ENCODE measurements around the gene SCO2. TPM values are rescaled to one million over a fixed set of nuclear protein-coding genes. Genes with fewer than 3 reads are reported as not detected.
A peak's percentile ranks its signal among the peaks of the same experiment; 100 is the strongest.

Gene SCO2
- total and polyA plus RNA-seq, 4 donors: 0.40 to 7.3 (median 3.9) TPM

- Histone ChIP-seq H3K36me3 (ENCODE audit: control insufficient read depth, insufficient read depth, low read length) (no peaks in the 10 kb centered on the region), H3K9me3 (ENCODE audit: control insufficient read depth, insufficient read depth, low read length) (no peaks in the 10 kb centered on the region), H3K4me1 (ENCODE audit: control insufficient read depth, insufficient read depth, low read length) (no peaks in the 10 kb centered on the region), H3K27ac (ENCODE audit: low read depth, low read length) (no peak overlapping the region), H3K4me3 (ENCODE audit: low read depth, low read length) (no peak overlapping the region), H3K27me3 (ENCODE audit: control insufficient read depth, insufficient read depth, low read length) (peaks cover 32% of the 10 kb centered on the region)
- WGBS (ENCODE audit: insufficient coverage): 96% methylated on average over 8 of the region's 11 CpGs
- no peak for DNase-seq (ENCODE audit: low read depth in 4 of 6, low spot score in 6 of 6)
These were observed 25.9 kb upstream of the SCO2 start for GRCh38 chr22:50551160-50551752.

DNA sequence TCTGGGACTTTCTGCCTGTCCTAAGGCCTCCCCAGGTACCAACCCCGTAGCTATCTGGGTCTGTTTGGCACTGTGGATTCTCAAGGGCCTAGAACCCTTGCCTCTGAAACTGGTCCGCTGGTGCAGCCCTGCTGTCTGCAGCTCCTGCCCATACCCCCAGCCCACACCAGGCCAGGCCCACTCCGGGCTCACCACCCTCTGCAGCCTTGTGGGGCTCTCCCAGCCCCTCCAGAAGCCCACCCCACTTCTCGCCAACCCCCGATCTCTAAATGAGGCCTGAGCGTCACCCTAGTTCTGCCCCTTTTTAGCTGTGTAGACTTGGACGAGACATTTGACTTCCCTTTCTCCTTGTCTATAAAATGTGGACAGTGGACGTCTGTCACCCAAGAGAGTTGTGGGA is 25.0 kb upstream of the SCO2 start:
- H3K4me1 ChIP-seq (ENCODE audit: control insufficient read depth, insufficient read depth, low read length): no peaks in the 10 kb centered on the region
- no peaks in the 10 kb centered on the region for H3K9me3 ChIP-seq (ENCODE audit: control insufficient read depth, insufficient read depth, low read length)
- peaks cover 41% of the 10 kb centered on the region for H3K27me3 ChIP-seq (ENCODE audit: control insufficient read depth, insufficient read depth, low read length)
- H3K27ac ChIP-seq (ENCODE audit: low read depth, low read length): no peak overlapping the region
- WGBS (ENCODE audit: insufficient coverage): 84% methylated on average over 8 of the region's 8 CpGs
- H3K4me3 ChIP-seq (ENCODE audit: low read depth, low read length): no peak overlapping the region
- H3K36me3 ChIP-seq (ENCODE audit: control insufficient read depth, insufficient read depth, low read length): no peaks in the 10 kb centered on the region
- DNase-seq (ENCODE audit: low read depth in 4 of 6, low spot score in 6 of 6): no peak

GRCh38 chr22:50548921-50549790 is 23.8 kb upstream of the SCO2 start:
- Histone ChIP-seq H3K36me3 (ENCODE audit: control insufficient read depth, insufficient read depth, low read length) (no peaks in the 10 kb centered on the region), H3K9me3 (ENCODE audit: control insufficient read depth, insufficient read depth, low read length) (no peaks in the 10 kb centered on the region), H3K27me3 (ENCODE audit: control insufficient read depth, insufficient read depth, low read length) (peaks cover 53% of the 10 kb centered on the region), H3K4me3 (ENCODE audit: low read depth, low read length) (no peak overlapping the region), H3K27ac (ENCODE audit: low read depth, low read length) (no peak overlapping the region), H3K4me1 (ENCODE audit: control insufficient read depth, insufficient read depth, low read length) (peaks cover 5% of the 10 kb centered on the region)
- no peak for DNase-seq (ENCODE audit: low read depth in 4 of 6, low spot score in 6 of 6)
- WGBS (ENCODE audit: insufficient coverage): 61% methylated on average over 66 of the region's 68 CpGs

GRCh38 chr22:50548040-50548920 is 22.9 kb upstream of the SCO2 start:
- H3K4me1 ChIP-seq (ENCODE audit: control insufficient read depth, insufficient read depth, low read length): peaks cover 11% of the 10 kb centered on the region
- no peak overlapping the region for H3K27ac ChIP-seq (ENCODE audit: low read depth, low read length)
- DNase-seq (ENCODE audit: low read depth in 4 of 6, low spot score in 6 of 6): peak in 1 of 6 donors; percentile 4
- H3K9me3 ChIP-seq (ENCODE audit: control insufficient read depth, insufficient read depth, low read length): no peaks in the 10 kb centered on the region
- peaks cover 58% of the 10 kb centered on the region for H3K27me3 ChIP-seq (ENCODE audit: control insufficient read depth, insufficient read depth, low read length)
- H3K36me3 ChIP-seq (ENCODE audit: control insufficient read depth, insufficient read depth, low read length): no peaks in the 10 kb centered on the region
- 4% methylated on average over 52 of the region's 56 CpGs for WGBS (ENCODE audit: insufficient coverage)
- H3K4me3 ChIP-seq (ENCODE audit: low read depth, low read length): no peak overlapping the region

DNA sequence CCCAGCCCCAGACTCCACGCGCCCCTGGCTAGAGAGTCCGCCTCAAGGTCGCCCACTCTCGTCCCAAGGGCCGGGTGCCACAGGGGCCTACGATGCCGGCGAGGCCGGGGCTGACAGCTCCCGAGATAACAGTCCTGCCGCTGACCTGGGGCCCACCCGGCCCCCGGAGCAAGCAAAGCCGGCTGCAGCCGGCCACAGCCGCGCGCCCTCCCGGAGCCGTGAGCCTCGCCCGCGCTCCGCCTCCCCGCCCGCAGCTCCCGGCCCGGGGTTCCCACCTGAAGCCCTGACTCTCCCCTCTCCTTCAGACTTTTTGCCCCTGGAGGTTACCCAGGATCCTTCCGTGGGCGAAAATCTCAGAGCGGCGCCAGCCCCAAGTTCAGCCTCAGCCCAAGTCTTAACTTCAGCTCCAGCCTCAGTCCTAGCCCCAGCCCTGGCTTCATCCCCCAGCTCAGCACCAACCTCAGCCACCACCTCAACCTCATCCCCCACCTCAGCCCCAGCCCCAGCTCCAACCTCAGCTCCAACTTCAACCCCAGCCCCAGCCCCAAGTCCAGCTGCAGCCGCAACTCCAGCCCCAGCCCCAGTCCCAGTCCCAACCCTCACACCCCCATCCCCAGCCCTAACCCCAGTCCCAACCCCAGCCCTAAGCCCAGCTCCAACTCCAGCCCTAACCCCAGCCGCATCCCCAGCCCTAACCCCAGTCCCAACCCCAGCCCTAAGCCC is 22.0 kb upstream of the SCO2 start:
- no peak overlapping the region for H3K27ac ChIP-seq (ENCODE audit: low read depth, low read length)
- peaks cover 11% of the 10 kb centered on the region for H3K4me1 ChIP-seq (ENCODE audit: control insufficient read depth, insufficient read depth, low read length)
- peaks cover 62% of the 10 kb centered on the region for H3K27me3 ChIP-seq (ENCODE audit: control insufficient read depth, insufficient read depth, low read length)
- H3K4me3 ChIP-seq (ENCODE audit: low read depth, low read length): no peak overlapping the region
- no peak for DNase-seq (ENCODE audit: low read depth in 4 of 6, low spot score in 6 of 6)
- 14% methylated on average over 35 of the region's 35 CpGs for WGBS (ENCODE audit: insufficient coverage)
- H3K36me3 ChIP-seq (ENCODE audit: control insufficient read depth, insufficient read depth, low read length): no peaks in the 10 kb centered on the region
- H3K9me3 ChIP-seq (ENCODE audit: control insufficient read depth, insufficient read depth, low read length): no peaks in the 10 kb centered on the region

- no peak for DNase-seq (ENCODE audit: low read depth in 4 of 6, low spot score in 6 of 6)
- Histone ChIP-seq H3K27ac (ENCODE audit: low read depth, low read length) (no peak overlapping the region), H3K4me3 (ENCODE audit: low read depth, low read length) (no peak overlapping the region), H3K4me1 (ENCODE audit: control insufficient read depth, insufficient read depth, low read length) (peaks cover 11% of the 10 kb centered on the region), H3K27me3 (ENCODE audit: control insufficient read depth, insufficient read depth, low read length) (peaks cover 64% of the 10 kb centered on the region), H3K36me3 (ENCODE audit: control insufficient read depth, insufficient read depth, low read length) (no peaks in the 10 kb centered on the region), H3K9me3 (ENCODE audit: control insufficient read depth, insufficient read depth, low read length) (no peaks in the 10 kb centered on the region)
- 49% methylated on average over 74 of the region's 78 CpGs for WGBS (ENCODE audit: insufficient coverage)
These were observed 21.2 kb upstream of the SCO2 start for GRCh38 chr22:50546326-50547262.

DNA sequence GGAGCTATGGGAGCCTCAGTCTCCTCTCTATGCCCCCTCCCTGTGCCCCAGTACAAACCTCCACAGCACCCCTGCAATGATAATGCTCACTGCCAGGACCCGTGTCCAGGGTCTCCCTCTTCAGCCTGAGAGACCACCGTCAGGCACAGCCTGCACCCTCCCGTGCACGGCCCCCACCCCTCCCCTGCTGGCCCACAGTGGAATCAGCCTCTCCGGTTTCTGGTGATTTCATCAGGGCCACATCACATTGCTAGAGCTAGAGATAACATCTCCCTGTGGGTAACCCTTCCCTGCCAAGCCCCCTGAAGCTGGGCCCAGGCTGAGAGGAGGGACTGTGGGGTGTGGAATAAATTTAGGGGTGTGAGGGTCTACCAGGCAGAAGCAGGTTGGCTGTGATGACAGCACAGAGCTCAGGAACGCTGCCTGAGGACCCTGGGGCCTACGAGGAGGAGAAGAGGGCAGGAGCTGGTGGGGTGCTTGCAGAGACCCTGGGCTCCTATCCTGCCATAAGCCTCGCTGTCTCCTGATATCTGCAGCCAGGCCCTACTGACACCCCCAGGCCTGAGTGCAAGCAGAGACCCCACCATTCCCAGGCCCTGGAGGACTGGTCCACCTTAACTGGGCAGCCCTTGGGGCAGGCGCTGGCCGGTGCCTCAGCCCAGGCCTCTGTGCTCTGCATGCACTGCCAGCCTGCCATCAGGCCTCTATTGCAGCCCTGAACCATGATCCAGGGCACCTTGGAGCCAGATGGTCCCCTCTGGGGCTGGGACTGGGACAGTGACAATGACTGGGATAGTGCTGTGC is 20.3 kb upstream of the SCO2 start, which contains the start of gene KLHDC7B:
TSS of gene KLHDC7B (plus strand) at position 378 of the 804 bp plus-strand sequence. CDS start at position 723, 345 bp downstream.
- Histone ChIP-seq H3K4me3 (ENCODE audit: low read depth, low read length) (no peak within 1 kb of the TSS), H3K27ac (ENCODE audit: low read depth, low read length) (no peak within 1 kb of the TSS), H3K9me3 (ENCODE audit: control insufficient read depth, insufficient read depth, low read length) (no peaks in the 10 kb centered on the region), H3K27me3 (ENCODE audit: control insufficient read depth, insufficient read depth, low read length) (peaks cover 64% of the 10 kb centered on the region), H3K4me1 (ENCODE audit: control insufficient read depth, insufficient read depth, low read length) (peaks cover 11% of the 10 kb centered on the region), H3K36me3 (ENCODE audit: control insufficient read depth, insufficient read depth, low read length) (no peaks in the 10 kb centered on the region)
- WGBS (ENCODE audit: insufficient coverage): 76% methylated on average over 9 of the region's 10 CpGs
- DNase-seq (ENCODE audit: low read depth in 4 of 6, low spot score in 6 of 6): no peak

DNA sequence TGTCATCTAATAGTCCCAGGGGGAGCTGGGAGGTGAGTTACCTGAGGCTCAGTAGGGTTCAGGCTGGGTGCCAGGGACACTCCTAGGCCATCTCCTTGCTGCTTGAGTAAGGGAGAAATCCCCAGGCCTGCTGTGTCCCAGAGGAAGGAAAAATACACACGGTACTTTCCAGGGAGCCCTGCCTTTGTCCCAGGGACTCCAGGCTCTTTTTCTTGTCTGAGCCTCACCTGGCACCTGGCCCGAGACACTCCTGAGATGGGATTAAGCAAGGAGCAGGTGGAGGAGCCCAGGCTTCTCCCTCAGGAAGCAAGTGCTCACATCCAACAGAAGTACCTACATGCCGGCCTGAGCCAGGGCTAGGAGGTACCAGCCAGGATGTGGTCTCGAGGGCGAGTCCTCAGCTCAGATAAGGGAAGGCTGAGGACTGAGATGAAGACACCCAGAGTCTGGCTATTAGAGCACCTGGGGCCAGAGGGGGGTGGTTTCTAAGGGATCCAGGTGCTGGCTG is 19.4 kb upstream of the SCO2 start:
- H3K4me3 ChIP-seq (ENCODE audit: low read depth, low read length): no peak overlapping the region
- WGBS (ENCODE audit: insufficient coverage): 88% methylated on average over 5 of the region's 5 CpGs

More for the DNA sequence above, 19.4 kb upstream of the SCO2 start:
- no peak overlapping the region for H3K27ac ChIP-seq (ENCODE audit: low read depth, low read length)
- H3K36me3 ChIP-seq (ENCODE audit: control insufficient read depth, insufficient read depth, low read length): no peaks in the 10 kb centered on the region
- DNase-seq (ENCODE audit: low read depth in 4 of 6, low spot score in 6 of 6): no peak
- H3K4me1 ChIP-seq (ENCODE audit: control insufficient read depth, insufficient read depth, low read length): peaks cover 11% of the 10 kb centered on the region
- no peaks in the 10 kb centered on the region for H3K9me3 ChIP-seq (ENCODE audit: control insufficient read depth, insufficient read depth, low read length)
- peaks cover 63% of the 10 kb centered on the region for H3K27me3 ChIP-seq (ENCODE audit: control insufficient read depth, insufficient read depth, low read length)
